BLaER1 treated with 17β-estradiol and CSF1 and Interleukin-3, amounts not matched to agents 10 nM and 100 nM (cell line): ENCODE data around the gene CFAP74.

Source experiments
- H3K27ac ChIP-seq, 11 experiments: shearing (Covaris generic); formaldehyde crosslinking; 2 replicates each; pipeline ENCODE4 v1.8.1; 2022
- H3K27me3 ChIP-seq, 11 experiments: shearing (Covaris generic); formaldehyde crosslinking; 2 replicates each; pipeline ENCODE4 v1.8.1; 2022
- H3K36me3 ChIP-seq, 11 experiments: shearing (Covaris generic); formaldehyde crosslinking; 2 replicates each; pipeline ENCODE4 v1.8.1; 2022
- H3K4me1 ChIP-seq, 10 experiments: shearing (Covaris generic); formaldehyde crosslinking; 2 replicates each; pipeline ENCODE4 v1.8.1; 2022
- H3K4me2 ChIP-seq, 11 experiments: shearing (Covaris generic); formaldehyde crosslinking; 2 replicates each; pipeline ENCODE4 v1.8.1; 2022
- H3K4me3 ChIP-seq, 10 experiments: shearing (Covaris generic); formaldehyde crosslinking; 2 replicates each; pipeline ENCODE4 v1.8.1; 2022
- H3K9ac ChIP-seq, 11 experiments: shearing (Covaris generic); formaldehyde crosslinking; 2 replicates each; pipeline ENCODE4 v1.8.1; 2022
- H3K9me3 ChIP-seq, 11 experiments: shearing (Covaris generic); formaldehyde crosslinking; replicated peaks in 1 of 11; 2 replicates each; pipeline ENCODE4 v1.8.1; 2022
- H4K20me1 ChIP-seq, 11 experiments: shearing (Covaris generic); formaldehyde crosslinking; 2 replicates each; pipeline ENCODE4 v1.8.1; 2022
- Cebpa-rat ChIP-seq, 11 experiments: shearing (Covaris generic); IDR thresholded peaks; 2 replicates each; pipeline ENCODE4 v1.8.1; 2022

The CFAP74 gene

DNA sequence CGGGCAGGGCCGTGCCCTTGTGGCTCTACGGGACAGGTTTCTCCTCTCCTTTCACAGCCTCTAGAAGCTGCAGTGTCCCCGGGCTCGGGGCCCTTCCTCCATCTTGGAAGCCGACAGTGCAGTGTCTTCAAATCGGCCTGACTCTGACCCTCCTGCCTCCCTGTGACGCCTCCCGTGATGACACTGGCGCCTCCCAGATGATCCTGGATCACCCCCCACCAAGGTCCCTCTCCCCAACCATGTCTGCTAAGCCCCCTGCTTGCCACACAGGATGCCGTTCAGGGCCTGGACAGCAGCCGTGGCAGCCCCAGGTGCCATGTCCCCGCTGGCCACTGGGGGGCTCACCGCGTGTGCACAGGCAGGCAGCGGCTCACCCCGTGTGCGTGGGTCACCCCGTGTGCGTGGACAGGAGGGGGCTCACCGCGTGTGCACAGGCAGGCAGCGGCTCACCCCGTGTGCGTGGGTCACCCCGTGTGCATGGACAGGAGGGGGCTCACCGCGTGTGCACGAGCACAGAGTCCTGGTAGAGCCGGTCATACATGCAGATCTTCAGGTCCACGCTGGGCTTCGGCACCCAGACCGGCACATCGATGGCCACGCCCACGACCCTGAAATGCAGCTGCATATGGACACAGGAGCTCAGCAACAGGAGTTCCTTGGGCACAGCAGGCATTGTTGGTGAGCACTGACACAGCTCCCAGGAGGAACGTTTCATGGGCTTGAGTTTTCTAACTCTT lies 59.6 kb downstream of the CFAP74 start:
- Histone ChIP-seq H3K4me2 (peak overlapping the region; percentile 72 to 95 (median 86); a peak in 21 of 22 replicates), H3K9ac (peak overlapping the region in 5 of 11 experiments; percentile 2 to 59 (median 39); a peak in 6 of 22 replicates), H3K27me3 (peaks cover 0 to 23% (median 0%) of the 10 kb centered on the region in 11 experiments; a peak in 8 of 22 replicates), H4K20me1 (no peaks in the 10 kb centered on the region; a peak in 1 of 22 replicates), H3K4me3 (no peak overlapping the region), H3K27ac (peak overlapping the region in 7 of 11 experiments; percentile 30 to 60 (median 49); a peak in 11 of 22 replicates), H3K36me3 (no peaks in the 10 kb centered on the region), H3K4me1 (peaks cover 22 to 85% (median 62%) of the 10 kb centered on the region in 10 experiments), H3K9me3 (no peaks in the 10 kb centered on the region)
- TF ChIP-seq Cebpa-rat (IDR thresholded peaks at IDR 0.05): no peak

DNA sequence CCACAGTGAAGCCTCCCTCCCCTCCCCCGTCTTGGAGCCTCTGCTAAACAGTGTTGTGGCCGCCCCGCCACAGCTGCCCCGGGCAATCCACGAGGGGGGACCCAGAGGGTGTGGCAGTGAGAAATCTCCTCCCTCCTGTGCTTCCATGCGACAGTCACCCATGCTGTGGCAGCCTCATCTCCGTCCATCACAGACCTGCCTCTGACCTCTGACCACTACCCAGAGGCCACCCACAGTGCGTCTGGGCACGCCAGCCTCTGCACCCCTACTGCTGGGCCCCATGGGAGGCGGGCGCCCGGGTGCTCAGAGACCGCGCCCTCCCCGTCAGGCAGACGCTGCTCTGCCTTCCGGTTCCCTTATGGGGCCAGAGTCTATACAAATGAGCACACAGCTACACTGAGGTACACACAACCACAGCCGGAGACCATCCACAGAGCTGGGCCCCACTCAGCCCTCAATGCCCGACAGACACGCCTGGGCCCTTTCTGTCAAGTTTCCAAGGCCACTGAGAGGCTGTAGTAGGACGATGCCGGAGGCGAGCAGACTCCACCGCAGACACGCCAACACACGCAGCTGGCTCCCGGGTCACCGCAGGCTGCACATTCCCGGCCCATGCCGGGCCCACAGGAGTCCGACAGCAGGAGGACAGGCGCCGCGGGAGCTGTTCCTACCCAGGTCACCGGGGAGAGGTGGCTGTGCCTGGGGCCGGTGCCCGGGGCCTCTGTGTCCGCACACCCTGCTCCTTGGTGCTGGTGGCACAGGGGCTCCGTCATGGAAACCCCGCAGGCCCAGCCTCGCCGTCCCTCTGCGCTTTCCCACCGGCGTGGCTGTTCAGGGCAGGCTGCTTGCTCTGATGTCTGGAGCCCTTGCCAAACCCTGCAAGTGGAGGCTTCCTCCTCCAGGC lies 60.6 kb downstream of the CFAP74 start:
- Histone ChIP-seq H3K36me3 (no peaks in the 10 kb centered on the region), H3K27ac (peak overlapping the region in 9 of 11 experiments; percentile 20 to 60 (median 49); a peak in 16 of 22 replicates), H3K4me2 (peak overlapping the region; percentile 72 to 95 (median 86)), H3K9ac (peak overlapping the region in 9 of 11 experiments; percentile 2 to 59 (median 44); a peak in 13 of 22 replicates), H4K20me1 (no peaks in the 10 kb centered on the region; a peak in 1 of 22 replicates), H3K27me3 (peaks cover 0 to 23% (median 0%) of the 10 kb centered on the region in 11 experiments; a peak in 8 of 22 replicates), H3K4me3 (peak overlapping the region in 4 of 10 experiments; percentile 16 to 47 (median 25); a peak in 6 of 20 replicates), H3K9me3 (no peaks in the 10 kb centered on the region), H3K4me1 (peaks cover 22 to 81% (median 57%) of the 10 kb centered on the region in 10 experiments)
- no peak for TF ChIP-seq Cebpa-rat (IDR thresholded peaks at IDR 0.05)

DNA sequence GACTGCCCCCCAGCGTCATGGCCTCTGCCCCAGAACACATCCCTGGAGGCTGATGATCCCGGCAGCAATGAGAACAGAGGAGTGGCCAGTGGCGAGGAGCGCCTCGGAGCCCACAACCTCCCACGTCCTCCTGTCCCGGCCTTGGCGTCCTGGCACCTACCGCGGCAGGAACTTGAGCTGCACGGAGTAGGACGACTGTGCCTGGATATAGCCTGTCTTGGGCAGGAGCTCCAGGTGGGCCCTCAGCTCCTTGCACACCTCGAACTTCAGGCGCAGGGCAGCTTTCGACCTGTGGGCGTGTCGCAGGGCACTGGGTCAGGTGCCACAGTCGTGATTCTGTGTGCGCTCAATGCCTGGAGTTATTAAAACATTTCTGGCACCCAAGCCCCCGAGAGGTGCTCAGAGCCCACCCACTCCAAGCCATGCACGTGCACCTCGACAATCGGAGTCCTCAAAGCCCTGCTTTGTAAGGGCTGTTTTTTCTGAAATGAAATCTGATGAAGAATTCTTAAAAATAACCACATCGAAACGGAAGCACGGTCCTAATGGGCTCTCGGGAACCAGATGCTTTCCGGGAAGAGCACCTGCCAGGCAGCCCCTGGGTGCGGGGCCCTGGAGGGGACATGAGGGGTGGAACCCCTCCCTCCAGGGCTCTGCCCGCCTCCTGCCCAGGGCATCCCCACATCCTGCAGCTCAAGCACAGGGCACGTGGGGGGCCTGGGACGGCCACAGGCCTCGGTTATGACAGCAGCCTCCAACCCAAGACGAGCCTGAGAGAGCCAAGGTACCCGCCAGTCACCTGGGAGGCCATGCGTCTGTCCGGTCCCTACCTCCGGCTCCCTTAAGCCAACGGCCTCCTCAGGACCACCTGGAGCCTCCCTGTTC lies 61.5 kb downstream of the CFAP74 start:
- H3K4me2 ChIP-seq: peak overlapping the region; percentile 72 to 95 (median 86)
- H3K9ac ChIP-seq: peak overlapping the region in 6 of 11 experiments; percentile 27 to 59 (median 53); a peak in 10 of 22 replicates
- H3K27ac ChIP-seq: peak overlapping the region in 9 of 11 experiments; percentile 20 to 60 (median 49); a peak in 13 of 22 replicates
- H4K20me1 ChIP-seq: no peaks in the 10 kb centered on the region; a peak in 2 of 22 replicates
- peaks cover 0 to 28% (median 0%) of the 10 kb centered on the region in 11 experiments; a peak in 9 of 22 replicates for H3K27me3 ChIP-seq
- TF ChIP-seq Cebpa-rat (IDR thresholded peaks at IDR 0.05): no peak
- peaks cover 22 to 80% (median 61%) of the 10 kb centered on the region in 10 experiments for H3K4me1 ChIP-seq
- H3K36me3 ChIP-seq: no peaks in the 10 kb centered on the region
- no peaks in the 10 kb centered on the region for H3K9me3 ChIP-seq
- peak overlapping the region in 4 of 10 experiments; percentile 1 to 47 (median 24); a peak in 5 of 20 replicates for H3K4me3 ChIP-seq

DNA sequence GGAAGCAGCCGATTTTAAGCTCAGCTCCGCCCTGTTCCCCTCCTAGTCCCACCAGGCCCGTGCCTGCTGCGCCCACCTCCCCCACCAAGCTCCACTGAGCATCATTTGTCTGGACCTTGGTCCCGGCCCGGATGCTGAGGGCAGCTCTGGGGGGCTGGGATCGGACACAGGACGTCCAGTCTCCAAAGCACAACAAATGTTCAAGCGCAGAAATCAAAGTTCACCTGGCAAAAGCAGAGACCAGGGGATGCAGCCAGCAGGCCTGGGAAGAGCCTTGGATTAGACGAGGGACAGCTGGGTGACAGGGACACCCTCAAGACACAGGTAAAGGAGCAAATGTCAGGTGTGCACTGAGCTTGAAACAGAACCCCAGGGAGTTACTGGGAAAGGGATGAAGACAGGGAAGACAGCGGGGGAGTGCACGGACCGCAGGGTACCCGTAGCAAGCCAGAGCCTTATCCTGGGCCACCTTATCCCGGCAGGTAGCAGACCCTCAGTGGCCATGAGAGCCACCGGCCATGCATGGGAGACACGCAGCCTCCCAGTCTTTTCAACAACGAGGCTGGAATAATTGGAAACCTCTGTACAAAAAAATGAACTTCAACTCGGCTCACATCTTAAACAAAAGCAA lies 62.3 kb downstream of the CFAP74 start:
- Histone ChIP-seq H4K20me1 (no peaks in the 10 kb centered on the region; a peak in 2 of 22 replicates), H3K27me3 (peaks cover 0 to 36% (median 6%) of the 10 kb centered on the region in 11 experiments; a peak in 10 of 22 replicates), H3K4me3 (no peak overlapping the region), H3K4me2 (peak overlapping the region in 10 of 11 experiments; percentile 33 to 95 (median 86); a peak in 18 of 22 replicates), H3K27ac (no peak overlapping the region), H3K36me3 (no peaks in the 10 kb centered on the region), H3K9ac (peak overlapping the region in 1 of 11 experiments; percentile 56; a peak in 3 of 22 replicates), H3K9me3 (no peaks in the 10 kb centered on the region), H3K4me1 (peaks cover 22 to 80% (median 63%) of the 10 kb centered on the region in 10 experiments)
- no peak for TF ChIP-seq Cebpa-rat (IDR thresholded peaks at IDR 0.05)

DNA sequence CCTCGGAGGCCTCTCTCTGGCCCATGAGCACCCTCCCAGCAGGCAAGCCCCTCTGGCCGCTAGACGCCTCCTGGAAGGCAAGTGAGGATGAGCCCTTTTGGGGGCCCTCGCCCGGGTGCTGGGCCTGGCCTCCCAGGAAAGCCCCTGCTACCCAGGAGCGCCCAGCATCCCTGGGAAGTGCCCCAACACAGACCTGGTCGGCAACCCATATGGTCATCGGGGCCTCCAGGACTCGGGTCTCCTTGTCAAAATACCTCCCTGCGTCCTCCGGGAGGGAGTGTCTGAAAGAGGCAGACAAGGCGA lies 63.5 kb downstream of the CFAP74 start:
- no peak overlapping the region for H3K27ac ChIP-seq
- no peak for TF ChIP-seq Cebpa-rat (IDR thresholded peaks at IDR 0.05)
- H3K9ac ChIP-seq: no peak overlapping the region
- H3K27me3 ChIP-seq: peaks cover 0 to 37% (median 7%) of the 10 kb centered on the region in 11 experiments; a peak in 10 of 22 replicates
- no peak overlapping the region for H3K4me3 ChIP-seq
- no peaks in the 10 kb centered on the region for H3K36me3 ChIP-seq
- peak overlapping the region in 6 of 11 experiments; percentile 2 to 95 (median 68); a peak in 8 of 22 replicates for H3K4me2 ChIP-seq
- H3K9me3 ChIP-seq: peaks cover 0 to 4% (median 2%) of the 10 kb centered on the region in 11 experiments; a peak in 10 of 22 replicates
- peaks cover 22 to 79% (median 64%) of the 10 kb centered on the region in 10 experiments for H3K4me1 ChIP-seq
- no peaks in the 10 kb centered on the region; a peak in 2 of 22 replicates for H4K20me1 ChIP-seq

DNA sequence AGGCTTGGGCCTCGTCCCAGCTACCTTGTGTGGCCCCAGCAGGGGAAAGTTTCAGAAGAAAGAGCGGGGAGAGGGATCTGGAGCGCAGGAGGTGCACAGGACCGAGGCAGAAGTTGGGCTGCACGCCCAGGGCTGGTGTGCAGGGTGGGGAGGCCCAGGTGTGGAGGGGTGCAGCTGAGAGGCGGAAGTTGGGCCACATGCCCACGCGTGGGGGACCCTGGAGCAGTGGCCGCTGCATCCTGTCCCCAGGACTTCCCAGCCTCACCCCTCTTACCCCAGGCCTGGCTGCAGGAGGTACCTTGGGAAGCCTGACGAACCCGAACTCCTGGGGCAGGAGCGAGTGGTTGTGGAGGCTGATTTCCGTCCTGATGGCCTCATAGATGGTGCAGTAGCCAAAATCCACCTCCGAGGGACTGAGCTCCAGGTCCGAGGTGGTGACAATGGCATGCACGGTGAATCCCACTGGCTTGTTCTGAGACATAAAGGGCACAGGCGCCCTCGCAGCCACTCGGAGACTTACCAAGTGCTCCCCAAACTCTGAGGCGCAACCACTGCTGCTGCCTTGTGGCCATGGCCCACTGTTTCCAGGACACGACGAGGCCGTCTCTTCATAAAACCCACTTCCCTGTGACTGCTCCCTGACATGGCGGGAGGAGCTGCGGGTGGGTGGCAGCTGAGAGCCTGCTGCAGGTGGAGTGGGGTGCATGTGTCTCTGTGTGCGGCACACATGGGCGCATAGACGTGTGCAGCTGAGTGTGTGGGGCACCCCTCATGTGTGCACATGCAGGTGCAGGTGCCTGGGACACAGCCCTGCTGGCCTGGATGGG lies 64.1 kb downstream of the CFAP74 start:
- peaks cover 22 to 75% (median 63%) of the 10 kb centered on the region in 10 experiments for H3K4me1 ChIP-seq
- peak overlapping the region in 7 of 11 experiments; percentile 0 to 95 (median 45); a peak in 8 of 22 replicates for H3K4me2 ChIP-seq
- no peak overlapping the region for H3K4me3 ChIP-seq
- peaks cover 0 to 10% (median 8%) of the 10 kb centered on the region in 11 experiments; a peak in 14 of 22 replicates for H3K9me3 ChIP-seq
- no peak for TF ChIP-seq Cebpa-rat (IDR thresholded peaks at IDR 0.05)
- no peaks in the 10 kb centered on the region for H3K36me3 ChIP-seq
- peaks cover 0 to 37% (median 7%) of the 10 kb centered on the region in 11 experiments; a peak in 10 of 22 replicates for H3K27me3 ChIP-seq
- H3K9ac ChIP-seq: no peak overlapping the region
- H4K20me1 ChIP-seq: no peaks in the 10 kb centered on the region; a peak in 2 of 22 replicates
- H3K27ac ChIP-seq: no peak overlapping the region
